ENCODE results near the gene EGR4.
"Not testable (repeated sequence)": the region's sequence is repeated elsewhere in the genome, so short reads cannot be mapped to it uniquely, and the experiment has no call there.

Gene EGR4

DNA sequence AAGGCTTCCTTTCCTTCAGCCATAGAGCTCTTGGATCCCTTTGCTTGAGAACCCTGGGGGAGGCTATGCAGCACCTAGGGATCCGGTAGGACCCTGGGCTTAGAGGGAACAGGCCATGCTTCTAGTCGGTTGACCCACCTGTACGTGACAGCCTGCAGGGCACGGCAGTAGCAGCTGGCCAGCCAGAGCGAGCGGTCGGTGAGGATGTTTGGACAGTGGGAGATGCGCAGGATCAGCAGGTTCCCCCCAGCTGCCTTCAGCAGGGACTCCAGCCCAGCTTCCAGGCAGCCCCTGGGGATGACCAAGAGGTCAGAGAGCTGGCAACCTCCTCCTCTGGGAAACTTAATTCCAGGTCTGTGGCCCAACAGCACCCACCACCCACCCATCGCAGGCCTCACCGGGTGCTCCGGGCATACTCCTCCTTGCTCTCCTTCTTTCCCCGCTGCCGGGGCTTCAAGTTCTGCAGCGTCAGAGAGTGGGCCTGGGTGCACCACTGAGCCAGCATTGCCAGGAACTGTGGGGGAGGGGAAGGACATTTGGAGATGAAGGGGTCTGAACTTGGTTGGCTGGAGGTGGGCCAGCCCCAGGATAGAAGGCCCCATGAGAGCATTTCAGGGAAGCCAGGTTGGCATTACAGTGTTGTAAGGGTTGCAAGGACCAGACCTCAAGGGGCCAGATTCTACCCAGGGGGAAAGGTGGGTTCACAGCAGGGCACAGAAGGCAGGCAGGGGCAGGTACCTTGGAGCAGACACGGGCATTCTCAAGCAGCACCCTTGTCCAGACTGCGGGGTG, 29.6 kb downstream of the EGR4 start:
- DNase-seq (ENCODE audit: low spot score) = no peak

DNA sequence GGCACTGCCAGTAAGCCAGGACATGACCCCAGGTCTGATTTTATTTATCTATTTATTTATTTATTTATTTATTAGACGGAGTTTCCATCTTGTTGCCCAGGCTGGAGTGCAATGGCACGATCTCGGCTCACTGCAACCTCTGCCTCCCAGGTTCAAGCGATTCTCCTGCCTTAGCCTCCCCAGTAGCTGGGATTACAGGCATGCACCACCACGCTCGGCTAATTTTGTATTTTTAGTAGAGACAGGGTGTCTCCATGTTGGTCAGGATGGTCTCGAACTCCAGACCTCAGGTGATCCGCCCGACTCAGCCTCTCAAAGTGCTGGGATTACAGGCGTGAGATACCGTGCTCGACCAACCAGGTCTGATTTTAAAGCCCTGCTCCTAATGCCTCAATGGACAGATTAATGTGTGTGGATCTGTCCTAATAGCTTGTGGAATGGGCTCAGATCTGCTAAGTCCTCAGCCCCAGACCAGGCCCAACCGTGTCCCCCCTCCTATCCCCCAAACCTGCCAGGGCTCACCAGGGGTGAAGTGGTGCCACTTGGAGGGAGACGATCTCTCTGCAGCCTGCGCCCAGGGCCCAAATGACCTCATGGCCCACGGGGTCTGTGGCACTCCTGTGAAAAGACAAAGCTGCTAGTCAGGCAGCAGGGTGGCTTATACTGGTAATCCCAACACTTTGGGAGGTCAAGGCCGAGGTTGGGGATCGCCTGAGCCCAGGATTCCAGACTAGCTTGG, 30.5 kb downstream of the EGR4 start:
- not testable (repeated sequence) for DNase-seq (ENCODE audit: low spot score)

DNA sequence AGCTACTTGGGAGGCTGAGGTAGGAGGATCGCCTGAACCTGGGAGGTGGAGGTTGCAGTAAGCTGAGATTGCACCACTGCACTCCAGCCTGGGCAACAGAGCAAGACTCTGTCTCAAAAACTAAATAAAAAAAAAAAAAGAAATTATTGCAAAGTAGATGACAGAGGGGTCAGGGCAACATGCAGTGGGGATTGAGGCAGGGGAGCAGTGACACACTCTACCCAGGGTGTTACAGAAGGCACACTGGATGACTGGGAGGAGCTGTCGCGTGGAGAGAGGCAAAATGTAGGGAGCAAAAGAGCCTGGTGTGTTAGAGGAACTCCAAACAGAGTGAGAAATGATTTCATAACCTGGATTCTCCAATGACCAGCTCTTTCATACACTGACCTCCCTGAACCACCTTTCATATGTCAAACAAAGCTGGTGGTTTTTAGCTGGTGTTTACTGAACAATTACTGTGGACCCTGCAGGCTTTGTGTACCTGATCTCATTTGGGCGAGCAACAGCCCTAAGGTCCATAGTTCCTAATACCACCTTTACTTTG, 31.2 kb downstream of the EGR4 start:
- DNase-seq (ENCODE audit: low spot score) = no peak

GRCh38 chr2:73260338-73260984, 32.9 kb downstream of the EGR4 start:
- DNase-seq (ENCODE audit: low spot score) = no peak

DNA sequence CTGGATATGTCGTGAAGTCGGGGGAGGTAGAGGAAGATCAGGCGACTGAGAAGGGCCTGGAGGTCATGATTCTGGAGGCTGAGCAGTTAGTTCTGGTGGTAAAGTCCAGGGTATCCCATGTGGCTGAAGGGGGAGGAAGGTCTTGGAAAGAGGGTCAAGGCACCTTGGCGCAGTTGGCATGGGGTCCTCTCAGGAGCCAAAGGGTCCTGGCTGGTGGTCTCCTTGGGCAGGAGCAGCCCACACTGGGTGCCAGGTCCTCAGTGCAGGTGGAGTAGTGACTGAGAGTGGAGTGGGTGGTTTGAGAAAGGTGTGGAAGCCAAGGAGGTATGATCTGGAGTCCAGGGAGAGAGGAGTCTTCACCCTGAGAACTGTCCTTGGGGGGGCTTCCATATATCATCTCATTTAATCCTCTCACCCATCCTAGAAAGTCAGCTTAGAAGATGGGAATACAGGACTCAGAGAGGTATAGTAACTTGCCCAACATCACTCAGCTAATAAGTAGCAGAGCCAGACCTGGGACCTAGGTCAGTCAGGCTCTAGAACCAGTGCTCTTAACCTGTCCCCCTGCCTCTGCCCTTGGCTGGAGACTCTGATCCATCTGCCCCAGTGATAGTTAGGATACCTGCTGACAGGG, 33.5 kb downstream of the EGR4 start:
- DNase-seq (ENCODE audit: low spot score) = no peak

- no peak for DNase-seq (ENCODE audit: low spot score)
Measured at GRCh38 chr2:73259276-73259675, 34.1 kb downstream of the EGR4 start.

DNA sequence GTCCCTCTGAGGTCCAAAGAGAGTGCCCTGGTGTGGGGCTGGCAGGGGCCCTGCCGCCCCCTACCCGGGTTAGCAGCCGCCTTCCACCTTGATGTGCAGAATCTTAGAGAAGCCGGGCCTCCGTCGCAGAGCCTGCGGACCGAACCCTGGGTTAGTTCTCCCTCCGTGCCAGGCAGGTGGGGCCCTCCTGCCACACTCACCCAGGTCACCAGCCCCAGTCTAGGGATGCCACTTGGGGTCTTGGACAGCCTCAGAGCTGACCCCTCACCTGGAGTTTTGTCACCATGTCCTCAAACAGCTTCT, 34.5 kb downstream of the EGR4 start:
- DNase-seq (ENCODE audit: low spot score) = no peak

DNA sequence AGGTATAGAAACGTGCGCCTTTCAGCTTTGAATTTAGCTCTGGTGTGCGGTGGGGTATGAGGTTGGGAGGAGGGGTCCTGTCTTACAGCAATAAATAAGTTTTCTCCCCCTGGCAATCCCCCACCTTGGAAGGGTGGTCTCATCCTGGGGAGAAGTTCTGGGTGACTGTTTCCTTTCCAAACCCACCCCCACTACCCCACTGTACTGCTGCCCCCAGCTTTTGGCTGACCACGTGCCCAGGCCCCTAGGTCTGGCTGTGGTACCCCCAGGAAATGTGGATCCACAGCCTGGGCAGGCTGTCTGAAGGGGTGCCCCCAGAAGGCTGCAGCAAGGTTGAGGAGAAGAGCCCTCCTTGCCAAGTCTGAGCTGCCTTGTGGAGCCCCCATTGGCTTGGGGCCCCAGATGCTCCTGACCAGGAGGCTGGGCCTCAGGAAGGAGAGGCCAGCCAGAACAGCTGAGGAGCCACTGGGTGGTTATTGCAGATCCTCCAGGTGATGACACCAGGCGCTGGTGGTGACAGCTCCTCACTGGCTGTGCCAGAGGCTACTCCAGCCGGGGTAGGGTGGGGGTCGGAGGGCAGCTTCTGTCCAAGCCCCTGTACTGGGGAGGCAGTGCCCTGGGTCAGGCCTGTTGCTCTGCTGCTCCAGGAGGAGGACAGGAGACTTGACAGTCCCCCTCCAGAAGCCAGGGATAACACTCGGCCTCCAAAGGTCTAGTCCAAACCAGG, 35.0 kb downstream of the EGR4 start:
- no peak for DNase-seq (ENCODE audit: low spot score)

DNA sequence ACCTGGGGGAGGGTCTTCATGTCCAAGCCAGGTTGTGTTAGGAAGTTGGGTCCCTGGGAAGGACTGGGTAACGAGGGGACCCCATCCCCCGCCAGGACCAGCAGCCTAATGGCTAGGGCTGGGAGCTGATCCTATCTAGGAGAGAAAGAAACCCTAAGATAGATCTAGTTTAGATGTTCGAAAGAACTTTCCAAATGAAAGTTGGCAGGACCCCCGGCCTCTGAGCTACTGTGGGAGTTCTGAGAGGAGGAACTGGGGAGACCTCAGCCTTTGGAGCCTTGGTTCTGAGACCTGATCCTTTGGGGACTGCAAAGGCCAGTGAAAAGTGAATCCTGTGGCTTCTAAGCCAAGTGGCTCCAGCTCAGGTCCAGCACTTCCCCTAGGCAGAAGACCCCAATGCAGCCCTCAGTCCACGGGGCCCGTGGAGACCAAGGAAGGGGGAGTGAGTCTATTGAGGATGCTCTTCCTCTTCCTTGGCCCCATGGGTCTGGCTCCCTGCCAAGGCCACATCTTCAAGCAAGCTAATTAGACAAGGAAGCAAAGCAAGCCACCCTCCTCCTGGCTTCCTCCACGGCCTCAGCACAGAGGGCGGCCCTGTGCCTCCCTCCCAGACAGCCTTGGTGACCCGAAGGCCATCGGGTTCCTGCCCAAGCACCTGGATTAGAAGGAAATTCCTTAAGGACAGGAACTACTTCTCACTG, 35.8 kb downstream of the EGR4 start:
- DNase-seq (ENCODE audit: low spot score) = no peak

GRCh38 chr2:73257021-73257420, 36.3 kb downstream of the EGR4 start:
- no peak for DNase-seq (ENCODE audit: low spot score)

GRCh38 chr2:73256618-73256922, 36.8 kb downstream of the EGR4 start:
- no peak for DNase-seq (ENCODE audit: low spot score)

DNA sequence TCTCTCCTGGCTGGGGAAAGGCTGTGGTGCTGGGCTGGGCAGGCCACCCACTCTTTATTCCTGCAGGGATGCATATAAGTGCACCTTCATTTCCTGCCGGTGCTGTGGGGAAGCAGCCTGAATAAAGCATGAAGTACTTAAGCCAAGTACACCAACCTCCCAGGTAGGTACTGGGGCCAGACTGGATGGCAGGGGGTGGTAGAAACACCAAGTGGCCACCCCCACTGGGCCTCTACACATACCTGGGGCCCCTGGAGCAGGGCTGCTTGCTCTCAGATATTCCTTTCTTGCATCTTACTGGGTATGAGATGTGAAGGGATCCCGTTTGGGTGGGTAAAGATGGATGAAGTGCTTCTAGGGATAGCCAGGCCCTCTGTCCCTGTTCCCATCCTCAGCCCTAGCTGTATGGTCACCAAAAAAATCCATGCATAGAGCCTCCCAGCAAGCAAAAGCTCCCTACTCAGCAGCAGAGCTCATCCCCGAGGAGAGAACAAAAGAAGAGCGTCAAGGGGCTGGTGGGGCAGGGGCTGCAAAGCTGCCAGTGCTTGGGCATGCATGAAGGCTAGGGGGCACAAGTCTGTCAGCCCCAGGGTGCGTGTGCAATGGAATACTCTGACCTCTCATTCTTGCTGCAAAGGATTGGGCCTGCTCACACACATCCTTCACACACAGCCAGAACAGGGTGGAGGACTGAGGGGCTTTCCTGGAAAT, 37.3 kb downstream of the EGR4 start:
- DNase-seq (ENCODE audit: low spot score) = no peak

GRCh38 chr2:73255007-73255644, 38.2 kb downstream of the EGR4 start:
- DNase-seq (ENCODE audit: low spot score) = no peak

DNA sequence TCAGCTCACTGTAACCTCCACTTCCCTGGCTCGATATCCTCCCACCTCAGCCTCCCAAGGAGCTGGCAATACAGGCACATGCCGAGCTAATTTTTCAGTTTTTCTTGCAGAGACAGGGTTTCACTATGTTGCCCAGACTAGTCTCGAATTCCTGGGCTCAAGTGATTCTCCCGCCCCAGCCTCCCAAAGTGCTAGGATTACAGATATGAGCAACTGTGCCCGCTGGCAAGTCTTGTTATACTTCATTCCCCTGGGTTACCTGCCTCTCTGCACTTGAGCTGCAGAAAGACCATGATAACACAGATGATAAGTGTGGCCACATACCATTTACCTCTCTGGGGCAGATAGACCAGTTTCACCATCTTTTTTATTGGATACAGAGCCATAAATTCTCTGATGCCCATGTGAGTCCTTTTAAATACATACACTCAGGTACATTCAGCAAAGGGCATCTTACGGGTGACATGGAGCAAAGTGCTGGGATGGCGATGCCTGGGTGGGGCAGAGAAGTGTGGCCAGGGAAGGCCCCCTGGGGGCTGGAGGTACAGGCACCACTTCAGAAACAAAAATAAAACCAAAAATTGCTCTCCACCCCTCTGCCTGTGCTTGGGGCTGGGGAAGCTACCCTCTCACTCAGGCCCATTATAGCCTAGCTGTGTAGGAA, 38.9 kb downstream of the EGR4 start:
- no peak for DNase-seq (ENCODE audit: low spot score)

GRCh38 chr2:73253901-73254300, 39.4 kb downstream of the EGR4 start:
- DNase-seq (ENCODE audit: low spot score) = no peak

DNA sequence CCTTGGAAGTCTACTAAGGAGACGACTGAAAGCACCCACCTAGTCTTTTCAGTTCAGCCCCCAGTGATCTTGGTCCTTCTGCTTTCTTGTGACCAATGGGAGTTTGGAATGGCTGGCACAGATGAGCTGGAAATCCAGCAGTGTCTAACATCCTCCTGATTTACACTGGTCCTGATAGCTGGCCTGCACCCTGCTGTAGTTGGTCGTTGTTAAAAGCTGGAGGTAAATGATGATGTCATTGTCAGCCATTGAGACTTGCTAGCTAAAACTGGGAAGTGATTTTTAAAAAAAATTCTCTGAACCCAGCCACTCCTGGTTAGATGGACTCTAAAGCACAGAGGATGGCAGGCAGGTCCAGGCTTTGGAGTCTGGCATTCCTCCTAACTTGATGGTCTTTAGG, 39.9 kb downstream of the EGR4 start:
- no peak for DNase-seq (ENCODE audit: low spot score)

DNA sequence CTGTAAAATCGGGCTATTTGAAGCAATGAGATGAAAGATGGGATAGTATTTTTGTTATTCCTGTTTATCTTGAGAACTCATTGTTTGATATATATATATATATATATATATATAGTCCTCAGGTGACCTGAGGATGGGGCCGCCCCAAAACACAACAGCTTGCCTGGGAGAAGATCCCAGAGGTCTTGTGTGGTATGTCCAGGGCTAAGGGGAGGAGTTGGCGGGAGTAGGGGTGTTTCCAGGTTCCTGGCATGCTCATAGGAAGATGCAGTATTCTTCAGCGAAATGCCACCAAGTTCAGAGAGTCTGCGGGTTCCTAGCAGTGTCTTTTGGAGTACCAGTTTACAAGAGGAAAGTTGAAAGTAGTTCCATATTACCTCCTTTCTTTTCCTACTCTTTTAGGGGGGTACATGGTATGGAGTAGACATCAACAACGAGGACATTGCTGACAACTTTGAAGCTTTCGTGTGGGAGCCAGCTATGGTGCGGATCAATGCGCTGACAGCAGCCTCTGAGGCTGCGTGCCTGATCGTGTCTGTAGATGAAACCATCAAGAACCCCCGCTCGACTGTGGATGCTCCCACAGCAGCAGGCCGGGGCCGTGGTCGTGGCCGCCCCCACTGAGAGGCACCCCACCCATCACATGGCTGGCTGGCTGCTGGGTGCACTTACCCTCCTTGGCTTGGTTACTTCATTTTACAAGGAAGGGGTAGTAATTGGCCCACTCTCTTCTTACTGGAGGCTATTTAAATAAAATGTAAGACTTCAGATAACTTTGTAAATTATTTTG, 40.9 kb downstream of the EGR4 start:
- no peak for DNase-seq (ENCODE audit: low spot score)

GRCh38 chr2:73250872-73251846, 42.2 kb downstream of the EGR4 start:
- DNase-seq (ENCODE audit: low spot score) = no peak
